ENCODE data around the gene ITGA6.

GRCh38 chr2:172550419-172550818 lies 123.0 kb downstream of the ITGA6 start:
- no peak for TF ChIP-seq CTCF (conservative IDR thresholded peaks at IDR 0.05; ENCODE audit: low read depth in 2 of 2)
- no peak for TF ChIP-seq EZH2phosphoT487 (IDR thresholded peaks at IDR 0.05; ENCODE audit: unreplicated experiment)

Measured in GM23338 (cell line).